ENCODE results near the gene NFYC.

NFYC gene

DNA sequence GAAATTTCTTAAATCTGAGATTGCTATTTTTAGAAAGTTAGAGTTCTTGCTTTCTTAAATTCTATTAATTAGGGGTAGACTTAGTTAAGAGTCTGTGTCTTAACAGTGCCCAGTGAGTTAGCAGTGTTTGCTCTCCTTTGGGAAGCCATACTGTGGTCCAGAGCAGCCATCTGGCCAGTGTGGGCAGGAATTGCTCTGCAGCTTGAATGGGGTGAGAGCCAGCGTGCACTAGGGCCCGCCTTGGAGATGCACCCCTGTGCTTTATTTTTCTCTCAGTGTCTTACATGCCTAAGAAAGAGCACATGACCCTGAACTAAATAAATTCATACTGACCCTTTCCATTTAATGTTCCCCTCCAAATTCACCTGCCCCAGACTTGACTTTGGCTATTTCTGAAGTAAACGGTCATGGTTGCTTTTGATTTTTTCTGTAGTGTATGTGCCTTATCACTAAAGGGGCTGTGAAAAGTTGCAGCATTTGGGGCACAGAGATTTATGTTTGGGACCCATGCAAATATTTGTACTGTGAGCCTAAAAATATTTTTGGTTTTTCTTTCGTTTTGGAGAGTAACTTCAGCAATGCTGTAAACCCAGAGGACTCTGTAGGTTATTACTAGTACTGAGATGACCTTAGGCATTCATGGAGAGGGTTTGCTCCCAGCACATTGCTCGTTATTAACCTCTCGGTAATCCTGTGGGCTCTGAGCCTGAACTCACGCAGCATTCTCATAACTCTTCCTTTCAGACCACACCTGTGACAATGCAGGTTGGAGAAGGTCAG is 70.8 kb downstream of the NFYC start:
- DNase-seq: no peak

GRCh38 chr1:40763742-40764532 is 72.4 kb downstream of the NFYC start:
- no peak for DNase-seq

DNA sequence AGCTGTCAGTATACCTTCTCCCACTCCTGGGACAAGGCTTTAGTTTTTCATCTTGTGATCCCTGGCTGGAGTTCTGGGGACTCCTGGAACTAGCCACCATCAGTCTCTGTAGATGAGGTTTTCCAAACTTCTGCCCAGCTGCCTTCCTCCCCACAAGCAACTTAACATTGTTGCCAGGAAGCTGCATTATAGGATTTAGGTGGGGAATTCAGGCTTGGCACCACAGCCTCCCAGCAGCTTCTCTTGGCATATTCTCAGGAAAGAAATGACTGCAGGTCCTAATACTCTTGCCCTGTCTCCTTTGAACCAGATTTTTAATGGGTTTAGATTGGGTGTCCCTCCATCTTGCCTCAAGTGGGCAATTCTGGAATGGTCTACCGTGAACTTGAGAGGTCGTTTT is 73.5 kb downstream of the NFYC start:
- no peak for DNase-seq

DNA sequence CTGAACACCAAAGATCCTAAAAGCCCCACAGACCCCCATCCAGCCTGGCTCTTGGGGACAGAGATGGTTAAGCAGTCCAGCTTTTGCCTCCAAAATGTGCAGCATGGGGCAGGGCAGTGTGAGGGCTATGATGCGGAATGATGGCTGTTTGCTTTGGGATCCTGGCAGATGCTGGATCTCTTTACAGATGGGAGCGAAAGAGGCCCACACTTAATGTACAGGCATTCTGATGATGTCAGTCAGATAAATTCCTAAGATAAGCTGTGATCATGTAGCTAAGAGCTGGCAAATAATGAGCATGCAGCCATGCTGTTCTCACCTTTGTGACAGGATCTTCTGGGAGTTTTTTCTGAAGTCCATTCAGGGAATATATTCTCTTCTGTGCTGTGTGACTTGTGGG is 74.5 kb downstream of the NFYC start:
- DNase-seq: no peak

GRCh38 chr1:40766560-40766959 is 75.1 kb downstream of the NFYC start:
- no peak for DNase-seq

- DNase-seq: no peak
Observed at GRCh38 chr1:40768146-40768990, 76.9 kb downstream of the NFYC start.

DNA sequence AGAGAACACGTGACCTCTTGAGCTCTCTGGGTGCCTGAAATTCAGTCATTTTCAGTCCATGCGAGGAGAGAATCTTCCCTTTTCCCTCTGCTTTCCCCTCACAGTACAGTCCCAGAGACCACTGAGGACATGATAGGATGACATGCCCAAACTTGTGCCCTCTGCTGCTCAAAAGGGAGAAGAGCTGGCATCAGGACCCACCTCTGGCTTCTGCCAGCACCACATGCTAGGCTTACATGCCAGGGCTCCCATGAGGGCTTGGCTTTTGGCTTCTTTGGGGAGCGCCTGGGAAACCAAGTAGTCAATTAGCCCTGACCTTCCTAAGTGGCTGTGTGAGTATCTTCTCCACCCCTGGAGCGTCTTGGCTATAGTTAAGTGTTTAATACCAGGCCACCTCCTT is 78.3 kb downstream of the NFYC start:
- DNase-seq: no peak

DNA sequence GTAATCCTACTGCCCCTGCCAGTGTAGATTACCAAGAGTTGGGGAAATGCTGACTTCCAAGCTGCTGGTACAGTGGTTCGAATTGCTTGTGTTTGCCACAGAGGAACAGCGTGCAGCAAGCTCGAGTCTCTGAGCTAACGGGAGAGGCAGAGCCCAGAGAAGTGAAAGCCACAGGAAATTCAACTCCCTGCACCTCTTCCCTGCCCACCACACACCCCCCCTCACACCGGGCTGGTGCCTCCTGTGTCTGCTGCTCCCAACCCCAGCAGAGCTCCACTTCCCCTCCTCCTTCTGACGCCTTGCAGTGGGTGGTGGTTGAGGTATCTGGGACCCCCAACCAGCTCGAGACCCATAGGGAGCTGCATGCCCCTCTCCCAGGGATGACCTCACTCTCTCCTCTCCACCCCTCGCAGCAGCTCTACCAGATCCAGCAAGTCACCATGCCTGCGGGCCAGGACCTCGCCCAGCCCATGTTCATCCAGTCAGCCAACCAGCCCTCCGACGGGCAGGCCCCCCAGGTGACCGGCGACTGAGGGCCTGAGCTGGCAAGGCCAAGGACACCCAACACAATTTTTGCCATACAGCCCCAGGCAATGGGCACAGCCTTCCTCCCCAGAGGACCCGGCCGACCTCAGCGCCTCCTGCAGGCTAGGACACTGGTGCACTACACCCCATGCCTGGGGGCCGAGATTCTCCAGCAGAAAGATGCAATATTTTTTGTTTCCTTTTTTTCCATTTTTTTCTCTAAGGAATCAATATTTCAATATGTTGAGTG is 79.0 kb downstream of the NFYC start:
- no peak for DNase-seq

GRCh38 chr1:40772146-40772955 is 80.8 kb downstream of the NFYC start:
- DNase-seq: no peak

DNA sequence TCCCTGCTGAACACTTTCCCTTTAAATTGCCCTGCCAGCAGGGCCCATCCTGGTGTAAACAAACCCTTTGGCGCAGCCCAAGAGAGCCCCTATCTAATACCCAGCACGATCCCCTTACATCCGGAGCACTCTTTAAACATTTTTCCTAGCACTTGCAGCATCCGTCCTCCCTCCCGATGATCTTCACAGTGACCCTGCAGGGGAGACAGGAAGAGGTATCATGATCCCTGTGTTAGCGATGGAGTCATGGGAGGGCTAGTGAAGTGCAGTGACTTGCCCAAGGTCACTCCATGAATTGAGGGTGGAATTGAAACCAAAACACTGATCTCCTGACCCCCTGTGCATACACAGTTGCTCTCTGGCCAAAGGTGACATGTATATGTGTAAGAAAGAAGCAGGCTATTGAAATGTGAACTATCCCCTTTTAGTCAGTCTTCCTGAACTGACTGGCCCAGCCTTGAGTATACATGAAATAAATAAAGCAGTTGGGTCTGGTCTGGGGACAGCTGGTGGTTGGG is 82.3 kb downstream of the NFYC start:
- DNase-seq: no peak

- DNase-seq: peak in 1 of 2 donors; percentile 18
Observed at GRCh38 chr1:40774266-40774998, 82.9 kb downstream of the NFYC start.

- DNase-seq: no peak
Observed at GRCh38 chr1:40776236-40777072, 85.0 kb downstream of the NFYC start.

GRCh38 chr1:40777224-40777970 is 85.9 kb downstream of the NFYC start:
- no peak for DNase-seq

GRCh38 chr1:40780678-40781607 is 89.4 kb downstream of the NFYC start:
- no peak for DNase-seq

DNA sequence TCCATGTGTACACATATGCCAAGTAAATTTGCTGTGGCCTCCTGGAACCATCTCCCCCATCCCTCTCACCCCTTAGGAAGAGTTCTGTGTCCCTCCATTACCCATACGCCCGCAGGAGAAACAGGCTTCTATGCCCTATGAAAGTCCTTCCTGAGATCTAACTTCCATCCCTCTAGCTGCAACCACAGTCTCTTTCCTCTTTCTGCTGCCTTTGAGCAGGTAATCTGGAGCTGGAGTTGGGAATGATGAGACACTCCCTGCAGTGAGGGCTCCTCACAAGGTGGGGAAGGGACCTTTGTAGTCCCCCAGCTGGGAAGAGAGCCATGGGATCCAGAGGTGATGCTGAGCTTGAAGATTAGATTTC is 90.1 kb downstream of the NFYC start:
- DNase-seq: no peak

DNA sequence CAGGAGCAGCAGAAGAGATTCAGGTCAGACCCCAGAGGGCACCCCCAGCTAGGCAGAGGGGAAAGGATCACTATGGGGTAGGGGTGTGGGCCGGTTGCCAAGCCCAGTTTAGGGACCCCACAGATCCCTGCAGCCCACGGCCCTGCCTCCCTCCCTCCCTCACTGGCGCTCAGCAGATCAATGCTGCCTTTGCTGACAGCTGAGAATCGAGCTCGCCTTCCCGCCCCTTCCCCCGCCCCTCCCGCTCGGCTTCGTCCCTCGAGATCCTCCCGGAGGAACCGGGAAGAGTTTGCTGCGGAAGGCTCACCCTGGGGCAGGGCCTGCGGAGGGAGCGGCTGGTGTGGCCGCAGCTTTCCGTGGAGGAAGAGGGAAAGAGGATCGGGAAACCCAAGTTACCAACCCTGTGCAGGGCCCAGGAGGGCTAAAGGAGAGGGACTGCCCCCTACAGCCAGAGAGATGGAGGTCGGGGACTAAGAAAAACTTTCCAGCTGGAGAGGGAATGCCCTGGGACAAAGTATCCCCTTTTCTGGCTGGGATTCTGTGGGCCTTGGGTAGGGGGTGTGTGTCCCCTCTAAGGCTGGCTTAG is 91.0 kb downstream of the NFYC start:
- DNase-seq: no peak
